ENCODE measurements around the gene ZNF3.
"Not testable (repeated sequence)": the region's sequence is repeated elsewhere in the genome, so short reads cannot be mapped to it uniquely, and the experiment has no call there.

Gene ZNF3

DNA sequence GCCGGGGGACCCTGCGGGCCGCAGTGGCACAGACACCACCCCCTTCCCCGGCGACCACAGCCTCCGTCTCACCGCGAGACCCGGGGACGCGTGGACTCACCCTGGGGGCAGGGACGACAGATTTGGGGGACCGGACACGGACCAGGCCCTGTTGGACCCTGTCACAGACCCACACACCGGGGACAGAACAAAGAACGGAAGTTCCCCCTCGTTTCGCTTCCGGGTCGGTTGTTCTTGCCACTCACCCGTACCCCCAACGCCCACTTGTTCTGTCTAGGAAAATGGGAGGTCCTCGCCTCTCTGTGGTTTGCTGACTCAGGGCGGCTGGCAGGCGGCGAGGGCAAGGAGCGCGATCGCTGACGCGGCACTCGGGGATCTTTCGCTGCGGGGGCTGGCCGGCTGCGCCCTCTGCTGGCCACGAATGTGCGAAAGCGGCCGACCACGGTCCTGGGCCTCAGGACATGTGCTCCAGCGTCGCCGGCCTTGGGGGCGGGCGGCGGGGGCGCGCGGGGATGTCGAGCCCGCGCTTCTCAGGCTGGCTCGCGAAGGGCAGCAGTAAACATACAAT lies at the start of gene ZNF3:
Gene ZNF3, minus strand, starts transcription at position 189 of the 568 bp plus-strand sequence. CDS start 4,366 bp downstream, outside the sequence.
- H3K27ac ChIP-seq (ENCODE audit: low read length), result peak within 1 kb of the TSS; percentile 79
- no peaks in the 10 kb centered on the region; the same call in 1 of the 2 replicates for H3K9me3 ChIP-seq (ENCODE audit: insufficient read depth, low read depth, low read length)
- H3K4me3 ChIP-seq (ENCODE audit: low read length), result peak within 1 kb of the TSS; percentile 100
- peak within 1 kb of the TSS; percentile 100 for H3K9ac ChIP-seq (ENCODE audit: low read depth, low read length)
- peaks cover 8% of the 10 kb centered on the region; the same call in 1 of the 2 replicates for H3K4me1 ChIP-seq (ENCODE audit: insufficient read depth, low read length)
- peaks cover 35% of the 10 kb centered on the region for H3K36me3 ChIP-seq (ENCODE audit: insufficient read depth, low read depth, low read length)
- no peaks in the 10 kb centered on the region for H3K27me3 ChIP-seq (ENCODE audit: insufficient read depth, low read length)

DNA sequence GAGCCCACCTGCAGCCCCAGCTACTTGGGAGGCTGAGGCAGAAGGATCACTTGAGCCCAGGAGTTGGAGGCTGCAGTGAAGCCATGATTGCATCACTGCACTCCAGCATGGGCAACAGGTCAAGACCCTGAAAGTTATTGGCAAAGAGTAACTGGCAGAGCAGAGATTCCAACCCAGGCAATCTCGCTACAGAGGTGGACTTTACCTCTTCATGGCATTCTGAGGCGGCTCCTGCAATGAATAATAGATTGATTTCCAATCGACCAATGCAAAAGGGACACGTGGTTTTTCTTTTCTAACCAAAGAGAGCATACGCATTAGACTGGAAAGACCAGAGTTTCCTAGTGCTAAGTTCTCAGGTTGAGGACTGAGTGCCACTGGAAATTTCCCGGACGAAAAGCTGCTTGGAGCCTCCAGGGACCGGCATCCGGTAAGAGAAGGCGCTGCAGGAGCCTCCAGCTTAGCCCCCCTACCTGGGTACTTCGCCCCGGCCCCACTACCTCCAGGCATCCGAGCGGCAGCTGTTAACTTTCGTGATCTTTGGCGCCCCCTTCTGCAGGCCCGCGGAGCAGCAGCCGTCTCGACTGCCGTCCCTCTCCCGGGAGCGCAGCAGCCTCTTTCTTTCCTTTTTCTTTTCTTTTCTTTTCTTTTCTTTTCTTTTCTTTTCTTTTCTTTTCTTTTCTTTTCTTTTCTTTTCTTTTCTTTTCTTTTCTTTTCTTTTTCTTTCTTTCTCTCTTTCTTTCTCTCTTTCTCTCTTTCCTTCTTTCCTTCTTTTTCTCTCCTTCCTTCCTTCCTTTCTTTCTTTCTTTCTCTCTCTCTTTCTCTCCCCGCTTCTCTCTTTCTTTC lies 49.3 kb upstream of the ZNF3 start:
- Histone ChIP-seq H3K36me3 (ENCODE audit: insufficient read depth, low read depth, low read length) (no peaks in the 10 kb centered on the region), H3K27ac (ENCODE audit: low read length) (no peak overlapping the region), H3K4me1 (ENCODE audit: insufficient read depth, low read length) (peaks cover 3% of the 10 kb centered on the region; the same call in 1 of the 2 replicates), H3K9me3 (ENCODE audit: insufficient read depth, low read depth, low read length) (no peaks in the 10 kb centered on the region), H3K9ac (ENCODE audit: low read depth, low read length) (peak overlapping the region; percentile 30; the same call in 1 of the 2 replicates), H3K27me3 (ENCODE audit: insufficient read depth, low read length) (peaks cover 28% of the 10 kb centered on the region), H3K4me3 (ENCODE audit: low read length) (peak overlapping the region; percentile 51; the same call in 1 of the 2 replicates)

GRCh38 chr7:100130220-100130607 lies 48.7 kb upstream of the ZNF3 start:
- not testable (repeated sequence) for H3K9ac ChIP-seq (ENCODE audit: low read depth, low read length); H3K4me1 ChIP-seq (ENCODE audit: insufficient read depth, low read length); H3K9me3 ChIP-seq (ENCODE audit: insufficient read depth, low read depth, low read length); H3K36me3 ChIP-seq (ENCODE audit: insufficient read depth, low read depth, low read length); H3K4me3 ChIP-seq (ENCODE audit: low read length); H3K27ac ChIP-seq (ENCODE audit: low read length)
- H3K27me3 ChIP-seq (ENCODE audit: insufficient read depth, low read length), result peaks cover 28% of the 10 kb centered on the region

DNA sequence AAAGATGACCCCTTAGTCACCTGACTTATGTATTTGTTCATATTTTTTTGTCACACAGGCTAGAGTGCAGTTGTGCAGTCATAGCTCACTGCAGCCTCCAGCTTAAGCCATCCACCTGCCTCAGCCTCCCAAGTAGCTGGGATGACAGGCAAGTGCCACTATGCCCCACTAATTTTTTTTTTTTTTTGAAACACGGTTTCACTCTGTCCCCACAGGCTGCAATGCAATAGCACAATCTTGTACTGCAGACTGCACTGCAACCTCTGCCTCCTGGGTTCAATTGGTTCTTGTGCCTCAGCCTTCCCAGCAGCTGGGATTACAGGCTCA lies 47.1 kb upstream of the ZNF3 start:
- H3K27me3 ChIP-seq (ENCODE audit: insufficient read depth, low read length), result peaks cover 28% of the 10 kb centered on the region
- peaks cover 3% of the 10 kb centered on the region; the same call in 1 of the 2 replicates for H3K4me1 ChIP-seq (ENCODE audit: insufficient read depth, low read length)

GRCh38 chr7:100127866-100128636 lies 46.5 kb upstream of the ZNF3 start:
- Histone ChIP-seq H3K36me3 (ENCODE audit: insufficient read depth, low read depth, low read length) (0 out of 2 replicates have a peak, but pooled peaks cover 6% of the 10 kb centered on the region), H3K9me3 (ENCODE audit: insufficient read depth, low read depth, low read length) (no peaks in the 10 kb centered on the region), H3K4me1 (ENCODE audit: insufficient read depth, low read length) (peaks cover 3% of the 10 kb centered on the region; the same call in 1 of the 2 replicates), H3K27ac (ENCODE audit: low read length) (no peak overlapping the region), H3K4me3 (ENCODE audit: low read length) (peak overlapping the region; percentile 92), H3K27me3 (ENCODE audit: insufficient read depth, low read length) (peaks cover 28% of the 10 kb centered on the region), H3K9ac (ENCODE audit: low read depth, low read length) (peak overlapping the region; percentile 88; the same call in 1 of the 2 replicates)

More for the DNA sequence above, 47.1 kb upstream of the ZNF3 start:
- no peaks in the 10 kb centered on the region for H3K9me3 ChIP-seq (ENCODE audit: insufficient read depth, low read depth, low read length)
- peak overlapping the region; percentile 92; the same call in 1 of the 2 replicates for H3K4me3 ChIP-seq (ENCODE audit: low read length)
- 0 out of 2 replicates have a peak, but pooled peaks cover 6% of the 10 kb centered on the region for H3K36me3 ChIP-seq (ENCODE audit: insufficient read depth, low read depth, low read length)
- H3K27ac ChIP-seq (ENCODE audit: low read length), result no peak overlapping the region
- no peak overlapping the region for H3K9ac ChIP-seq (ENCODE audit: low read depth, low read length)

GRCh38 chr7:100126931-100127865 lies 45.7 kb upstream of the ZNF3 start, which contains the start of gene MBLAC1:
Gene MBLAC1 (plus strand): TSS chr7:100126967. CDS start chr7:100127396, 429 bp downstream.
- Histone ChIP-seq H3K9me3 (ENCODE audit: insufficient read depth, low read depth, low read length) (no peaks in the 10 kb centered on the region), H3K9ac (ENCODE audit: low read depth, low read length) (peak within 1 kb of the TSS; percentile 88), H3K27me3 (ENCODE audit: insufficient read depth, low read length) (peaks cover 28% of the 10 kb centered on the region), H3K27ac (ENCODE audit: low read length) (peak within 1 kb of the TSS; percentile 65), H3K4me1 (ENCODE audit: insufficient read depth, low read length) (peaks cover 3% of the 10 kb centered on the region; the same call in 1 of the 2 replicates), H3K36me3 (ENCODE audit: insufficient read depth, low read depth, low read length) (0 out of 2 replicates have a peak, but pooled peaks cover 6% of the 10 kb centered on the region), H3K4me3 (ENCODE audit: low read length) (peak within 1 kb of the TSS; percentile 92)

- Histone ChIP-seq H3K27ac (ENCODE audit: low read length) (peak overlapping the region; percentile 65), H3K9me3 (ENCODE audit: insufficient read depth, low read depth, low read length) (no peaks in the 10 kb centered on the region), H3K4me1 (ENCODE audit: insufficient read depth, low read length) (peaks cover 3% of the 10 kb centered on the region; the same call in 1 of the 2 replicates)
These were observed 44.9 kb upstream of the ZNF3 start for GRCh38 chr7:100126239-100126930.

DNA sequence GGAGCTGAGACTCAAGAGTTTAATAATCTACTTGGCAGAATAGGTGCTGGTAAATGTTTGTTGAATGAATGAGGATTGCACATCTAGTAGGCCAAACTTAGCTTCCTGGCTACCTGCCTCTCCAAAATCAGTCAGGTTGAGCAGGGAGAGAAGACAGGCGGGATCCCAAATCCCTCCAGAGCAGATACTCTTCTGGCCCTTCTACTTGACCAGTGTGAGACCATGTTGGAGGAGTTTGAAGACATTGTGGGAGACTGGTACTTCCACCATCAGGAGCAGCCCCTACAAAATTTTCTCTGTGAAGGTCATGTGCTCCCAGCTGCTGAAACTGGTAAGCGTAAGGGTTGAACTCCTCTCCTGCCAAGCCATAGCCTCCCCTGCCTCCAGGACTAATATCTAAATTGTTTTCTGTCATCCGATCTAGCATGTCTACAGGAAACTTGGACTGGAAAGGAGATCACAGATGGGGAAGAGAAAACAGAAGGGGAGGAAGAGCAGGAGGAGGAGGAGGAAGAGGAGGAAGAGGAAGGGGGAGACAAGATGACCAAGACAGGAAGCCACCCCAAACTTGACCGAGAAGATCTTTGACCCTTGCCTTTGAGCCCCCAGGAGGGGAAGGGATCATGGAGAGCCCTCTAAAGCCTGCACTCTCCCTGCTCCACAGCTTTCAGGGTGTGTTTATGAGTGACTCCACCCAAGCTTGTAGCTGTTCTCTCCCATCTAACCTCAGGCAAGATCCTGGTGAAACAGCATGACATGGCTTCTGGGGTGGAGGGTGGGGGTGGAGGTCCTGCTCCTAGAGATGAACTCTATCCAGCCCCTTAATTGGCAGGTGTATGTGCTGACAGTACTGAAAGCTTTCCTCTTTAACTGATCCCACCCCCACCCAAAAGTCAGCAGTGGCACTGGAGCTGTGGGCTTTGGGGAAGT lies 43.0 kb upstream of the ZNF3 start:
- H3K4me3 ChIP-seq (ENCODE audit: low read length), result no peak overlapping the region
- no peaks in the 10 kb centered on the region for H3K9me3 ChIP-seq (ENCODE audit: insufficient read depth, low read depth, low read length)
- no peak overlapping the region for H3K9ac ChIP-seq (ENCODE audit: low read depth, low read length)
- H3K27me3 ChIP-seq (ENCODE audit: insufficient read depth, low read length), result peaks cover 22% of the 10 kb centered on the region
- H3K4me1 ChIP-seq (ENCODE audit: insufficient read depth, low read length), result 0 out of 2 replicates have a peak, but pooled peaks cover 5% of the 10 kb centered on the region
- 0 out of 2 replicates have a peak, but pooled peaks cover 6% of the 10 kb centered on the region for H3K36me3 ChIP-seq (ENCODE audit: insufficient read depth, low read depth, low read length)
- H3K27ac ChIP-seq (ENCODE audit: low read length), result no peak overlapping the region

More at GRCh38 chr7:100126239-100126930, 44.9 kb upstream of the ZNF3 start:
- peak overlapping the region; percentile 92 for H3K4me3 ChIP-seq (ENCODE audit: low read length)
- peak overlapping the region; percentile 88 for H3K9ac ChIP-seq (ENCODE audit: low read depth, low read length)
- H3K36me3 ChIP-seq (ENCODE audit: insufficient read depth, low read depth, low read length), result 0 out of 2 replicates have a peak, but pooled peaks cover 6% of the 10 kb centered on the region
- H3K27me3 ChIP-seq (ENCODE audit: insufficient read depth, low read length), result peaks cover 28% of the 10 kb centered on the region

- peaks cover 2% of the 10 kb centered on the region; the same call in 1 of the 2 replicates for H3K27me3 ChIP-seq (ENCODE audit: insufficient read depth, low read length)
- H3K27ac ChIP-seq (ENCODE audit: low read length), result no peak overlapping the region
- 0 out of 2 replicates have a peak, but pooled peaks cover 5% of the 10 kb centered on the region for H3K4me1 ChIP-seq (ENCODE audit: insufficient read depth, low read length)
- no peaks in the 10 kb centered on the region for H3K9me3 ChIP-seq (ENCODE audit: insufficient read depth, low read depth, low read length)
- no peak overlapping the region for H3K4me3 ChIP-seq (ENCODE audit: low read length)
- H3K9ac ChIP-seq (ENCODE audit: low read depth, low read length), result no peak overlapping the region
- H3K36me3 ChIP-seq (ENCODE audit: insufficient read depth, low read depth, low read length), result 0 out of 2 replicates have a peak, but pooled peaks cover 6% of the 10 kb centered on the region
These were observed 41.0 kb upstream of the ZNF3 start for GRCh38 chr7:100122568-100122967.

All from iPS-20b (cell line).